HG02642 (cell line): ENCODE data around the gene KCNAB2.

Source experiments
- ATAC-seq: cut with Tn5 transposase; IDR thresholded peaks from one replicate; pipeline ENCODE4 v1.9.1; 2021; ENCODE audit warnings: mild to moderate bottlenecking; ENCODE audit not compliant: unreplicated experiment, poor library complexity

Gene KCNAB2

DNA sequence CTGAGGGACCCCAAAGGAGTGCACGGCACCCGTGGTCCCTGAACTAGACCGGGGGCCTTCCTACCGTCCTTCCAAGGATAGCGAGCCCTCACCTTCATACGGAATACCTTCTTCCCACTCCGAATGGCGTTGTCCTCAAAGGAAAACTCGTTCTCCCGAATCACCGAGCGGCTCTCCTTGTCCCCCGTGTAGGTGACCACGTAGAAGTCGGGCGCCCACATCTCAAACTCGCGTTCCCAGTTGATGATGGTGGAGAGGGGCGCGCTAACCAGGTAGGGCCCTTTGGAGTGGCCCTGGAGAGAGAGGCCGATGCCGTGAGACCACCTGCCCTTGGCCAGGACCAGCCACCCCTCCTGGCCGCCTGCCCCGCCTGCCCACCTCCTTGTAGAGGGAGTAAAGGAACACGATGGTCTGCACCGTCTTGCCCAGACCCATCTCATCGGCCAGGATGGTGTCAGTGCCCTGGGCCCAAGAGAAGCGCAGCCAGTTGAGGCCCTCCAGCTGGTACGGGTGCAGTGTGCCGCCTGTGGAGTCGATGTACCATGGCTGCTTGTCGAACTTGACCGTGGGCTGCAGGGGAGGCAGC lies 96.4 kb downstream of the KCNAB2 start:
- ATAC-seq: no peak

DNA sequence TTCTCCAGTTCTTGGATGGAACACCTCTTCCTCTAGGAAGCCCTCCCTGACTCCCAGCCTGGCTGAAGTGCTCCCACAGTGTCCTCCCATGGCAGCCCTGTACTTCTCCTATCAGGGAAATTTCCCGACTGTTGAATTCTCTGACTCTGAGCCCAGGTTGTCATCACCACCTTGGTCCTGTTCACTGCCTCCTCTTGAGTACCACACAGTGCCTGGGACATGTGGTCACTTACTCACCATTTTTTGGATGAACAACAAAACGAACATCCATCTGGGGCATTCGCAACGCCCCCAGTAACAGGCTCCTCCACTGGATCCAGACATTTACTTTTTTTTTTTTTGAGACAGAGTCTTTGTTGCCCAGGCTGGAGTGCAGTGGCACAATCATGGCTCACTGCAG lies 97.0 kb downstream of the KCNAB2 start:
- no peak for ATAC-seq

DNA sequence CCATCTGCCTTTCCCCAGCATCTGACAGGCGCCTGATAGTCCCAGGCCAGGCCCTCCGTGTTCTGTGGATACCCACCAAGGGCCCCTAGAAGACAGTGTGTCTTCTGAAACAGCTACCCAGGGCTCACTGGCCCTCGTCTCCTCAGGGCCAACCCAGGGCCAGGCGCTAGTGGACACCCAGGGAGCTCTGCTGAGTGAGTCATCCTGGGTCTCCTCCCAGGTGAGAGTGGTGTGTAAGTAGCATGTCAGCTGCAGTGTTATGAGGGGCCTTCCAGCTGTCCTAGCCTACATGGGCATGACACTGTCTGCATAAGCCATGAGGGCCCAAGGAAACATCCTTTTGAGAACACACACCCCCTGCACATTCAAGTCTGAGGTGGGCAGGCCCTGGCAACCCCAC lies 97.7 kb downstream of the KCNAB2 start:
- no peak for ATAC-seq

DNA sequence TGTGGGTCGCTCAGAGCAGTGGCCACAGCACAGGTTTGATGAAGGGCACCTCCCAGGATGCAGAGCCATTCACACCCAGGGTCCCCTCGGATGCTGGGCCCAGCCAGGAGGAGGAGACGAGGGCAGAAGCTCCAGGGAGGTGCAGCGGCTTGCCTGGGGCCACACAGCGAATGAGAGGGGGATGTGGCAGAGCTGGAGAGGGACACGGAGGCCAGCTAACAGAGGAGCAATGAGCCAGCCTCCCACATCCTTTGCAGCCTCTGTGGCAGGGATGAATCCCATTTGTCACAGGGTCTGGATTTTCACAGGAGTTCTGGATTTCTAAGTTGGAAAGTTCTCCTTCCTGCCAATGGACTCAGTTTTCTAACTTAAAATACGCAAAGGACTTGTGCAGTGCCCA lies 98.5 kb downstream of the KCNAB2 start:
- no peak for ATAC-seq

DNA sequence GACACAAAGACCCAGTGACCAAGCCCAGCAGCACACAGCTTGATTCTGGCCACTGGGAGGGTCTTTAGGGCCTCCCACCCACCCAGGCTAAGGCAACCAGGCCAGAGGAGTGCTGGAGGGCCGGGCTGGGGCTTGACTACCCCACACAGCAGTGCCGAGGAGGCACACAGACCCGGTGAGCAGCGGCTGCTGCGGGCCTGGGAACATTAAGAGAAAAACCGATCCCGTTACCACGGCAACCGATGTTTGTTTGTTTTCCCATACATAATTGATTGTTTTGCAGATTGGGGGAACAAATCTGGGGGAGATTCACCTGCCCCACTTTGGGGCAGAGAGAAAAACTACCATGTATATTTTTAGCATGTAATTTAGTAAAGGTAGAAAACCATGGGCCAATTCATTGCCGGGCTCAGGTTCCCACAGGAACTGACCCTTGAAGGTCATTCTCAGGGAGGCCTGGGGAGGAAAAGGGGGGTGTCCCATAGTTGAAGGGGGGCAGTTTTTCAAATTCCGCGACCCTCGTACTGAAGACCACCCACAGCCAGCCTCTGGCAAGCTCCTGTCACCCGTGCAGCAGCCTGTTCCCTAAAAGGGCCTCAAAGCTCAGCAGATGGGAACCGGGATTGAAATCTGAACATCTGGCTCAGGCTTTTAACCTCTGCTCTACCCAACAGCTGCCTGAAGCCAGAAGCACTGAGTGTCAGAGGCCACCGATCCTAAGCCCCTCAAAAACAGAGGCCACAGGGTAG lies 99.1 kb downstream of the KCNAB2 start:
- no peak for ATAC-seq

DNA sequence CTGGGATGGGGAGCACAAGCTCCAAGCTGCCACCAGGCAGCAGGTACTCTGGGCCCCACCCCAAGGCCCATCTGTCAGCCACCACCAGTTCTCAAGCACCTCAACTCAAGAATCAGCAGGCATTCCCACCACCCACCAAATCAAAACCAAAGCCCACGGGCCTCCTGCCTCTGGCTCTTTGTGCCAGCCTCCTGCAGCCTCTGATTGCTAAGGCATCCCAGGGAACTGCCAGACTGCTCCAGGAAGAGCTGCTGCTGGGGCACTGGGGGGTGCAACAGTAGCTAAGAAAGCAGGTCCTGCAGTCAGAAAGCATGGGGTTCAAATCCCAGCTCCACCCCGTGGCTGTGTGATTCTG lies 99.7 kb downstream of the KCNAB2 start:
- no peak for ATAC-seq

DNA sequence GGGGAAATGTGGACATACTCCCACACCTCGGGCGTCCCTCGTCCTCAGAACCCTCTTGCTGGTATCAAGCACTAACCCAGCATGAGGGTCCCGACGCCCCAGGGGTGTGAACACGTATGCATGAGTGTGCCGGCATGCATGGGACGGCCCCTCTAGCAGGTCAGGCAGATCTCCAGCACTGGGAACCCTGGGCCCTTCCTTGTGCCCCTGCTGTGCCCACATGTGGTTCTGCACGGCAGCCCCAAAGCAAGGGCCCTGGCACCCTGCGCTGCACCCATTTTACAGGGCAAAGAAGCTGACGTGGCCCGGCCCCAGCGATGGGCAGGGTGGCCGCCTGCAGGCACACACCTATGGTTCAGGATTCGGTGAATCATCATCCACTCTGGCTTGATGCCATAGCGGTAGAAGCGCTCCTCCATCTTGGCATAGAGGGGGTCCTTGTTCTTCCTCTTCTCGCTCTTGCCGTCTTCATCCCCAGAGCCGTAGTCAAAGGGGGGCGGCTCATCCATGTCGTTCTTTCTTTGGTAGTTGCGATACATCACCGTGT lies 100.2 kb downstream of the KCNAB2 start:
- no peak for ATAC-seq

DNA sequence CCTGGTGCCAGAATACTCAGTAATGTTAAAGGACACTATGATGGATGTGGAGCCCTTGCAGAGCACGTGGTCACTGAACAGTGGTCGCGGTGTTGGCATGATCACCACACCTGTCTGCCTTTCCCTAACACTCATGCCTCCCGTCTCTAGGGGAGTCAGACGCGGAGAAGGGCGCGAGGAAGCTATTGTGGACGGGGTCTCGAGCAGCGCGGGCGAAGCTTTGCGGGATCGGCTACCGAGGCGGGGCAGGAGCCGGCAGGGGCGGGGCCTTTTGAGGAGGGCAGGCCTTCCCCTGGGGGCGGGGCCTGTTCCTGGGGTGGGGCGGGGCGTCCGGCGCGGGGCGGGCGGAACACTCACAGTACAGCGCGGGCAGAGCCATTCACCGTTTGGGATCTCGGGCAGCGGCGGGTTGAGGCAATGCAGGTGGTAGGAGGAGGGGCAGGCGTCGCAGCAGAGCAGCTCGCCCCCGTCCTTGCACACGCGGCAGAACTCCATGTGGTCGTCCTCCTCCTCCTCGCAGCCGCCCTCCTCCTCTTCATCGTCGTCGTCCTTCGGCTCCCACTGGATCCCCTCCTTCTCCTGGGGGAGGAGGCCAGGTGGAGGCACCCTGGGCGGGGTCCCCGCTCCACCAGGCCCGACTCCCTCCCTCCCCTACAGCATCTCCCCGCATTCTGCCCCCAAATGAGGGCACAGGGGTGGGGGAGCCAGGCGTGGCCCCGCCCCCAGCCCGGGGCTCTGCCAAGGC lies 103.0 kb downstream of the KCNAB2 start:
- ATAC-seq: no peak

DNA sequence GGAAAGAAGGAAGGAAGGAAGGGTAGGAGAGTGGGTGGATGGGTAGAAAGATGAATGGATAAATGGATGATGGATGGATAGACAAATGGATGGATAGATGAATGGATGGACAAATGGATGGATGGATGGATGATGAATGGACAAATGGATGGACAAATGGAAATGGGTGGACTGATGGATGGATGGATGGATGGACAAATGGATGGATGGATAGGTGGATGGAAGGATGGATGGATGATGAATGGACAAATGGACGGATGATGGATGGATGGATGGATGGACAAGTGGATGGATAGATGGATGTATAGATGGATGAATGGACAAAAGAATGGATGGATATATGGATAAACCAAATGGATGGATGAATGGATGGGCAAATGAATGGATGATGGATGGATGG lies 103.9 kb downstream of the KCNAB2 start:
- no peak for ATAC-seq

DNA sequence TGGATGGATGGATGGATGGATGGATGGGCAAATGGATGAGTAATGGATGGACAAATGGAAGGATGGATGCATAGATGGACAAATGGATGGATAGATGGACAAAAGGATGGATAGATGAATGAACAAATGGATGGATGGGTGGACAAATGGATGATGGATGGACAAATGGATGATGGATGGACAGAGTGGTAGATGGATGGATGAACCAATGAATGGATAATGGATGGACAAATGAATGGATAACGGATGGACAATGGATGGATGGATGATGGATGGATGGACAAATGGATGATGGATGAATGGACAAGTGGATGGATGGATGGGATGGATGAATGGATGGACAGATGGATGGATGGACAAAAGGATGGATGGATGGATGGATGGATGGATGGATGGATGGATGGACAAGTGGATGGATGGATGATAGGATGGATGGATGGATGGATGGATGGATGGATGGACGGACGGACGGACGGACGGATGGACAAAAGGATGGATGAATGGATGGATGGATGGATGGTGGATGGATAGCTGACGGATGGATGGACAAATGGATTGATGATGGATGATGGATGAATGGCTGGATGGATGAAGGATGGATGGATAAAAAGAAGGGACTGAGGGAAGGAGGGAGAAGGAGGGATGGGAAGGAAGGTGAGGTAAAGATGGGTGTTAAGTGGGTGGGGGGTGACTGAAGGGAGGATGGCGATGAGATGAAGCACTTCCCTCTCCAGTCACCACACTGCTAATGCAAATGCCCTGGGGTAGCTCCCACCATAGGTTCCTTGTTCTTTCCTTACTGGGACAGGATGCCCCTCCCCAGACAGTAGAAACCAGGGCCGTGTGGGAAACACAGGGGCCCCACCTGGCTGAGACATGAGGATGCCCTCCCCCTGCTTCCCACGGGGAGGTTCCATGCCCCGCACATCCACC lies 104.6 kb downstream of the KCNAB2 start:
- no peak for ATAC-seq
